ENCODE results near the gene CSTPP1.

GRCh38 chr11:47062736-47063135, 126.2 kb downstream of the CSTPP1 start:
- no peak for TF ChIP-seq POLR2A (IDR thresholded peaks at IDR 0.05)
- TF ChIP-seq CTCF (IDR thresholded peaks at IDR 0.05) = no peak
- TF ChIP-seq EP300 (IDR thresholded peaks at IDR 0.05) = no peak

All from tibial nerve (tissue), 4 donors.